Keratinocyte (primary cell): ENCODE results near the gene FAM110A. TPM values are rescaled to one million over a fixed set of nuclear protein-coding genes. Genes with fewer than 3 reads are reported as not detected.
A peak's percentile ranks its signal among the peaks of the same experiment; 100 is the strongest.

Source experiments
- DNase-seq: peaks from one replicate; pipeline ENCODE4 v3.0.0-alpha.2; 2011; ENCODE audit warnings: low read depth, missing footprints, low spot score
- FAIRE-seq: peaks from 2 replicates; lab custom pipeline; 2011; peaks lifted over from hg19 to GRCh38; lab: Jason Lieb, UNC
- H2AFZ ChIP-seq: 2 replicates; pipeline ENCODE4 v1.6.0; 2012; ENCODE audit warnings: low read length, control low read depth, inconsistent platforms; ENCODE audit not compliant: control insufficient read depth
- H3K27ac ChIP-seq: 2 replicates; pipeline ENCODE4 v1.5.1; 2011; ENCODE audit warnings: low read length; ENCODE audit not compliant: control insufficient read depth, insufficient read depth
- H3K27me3 ChIP-seq: 3 replicates; pipeline ENCODE4 v1.6.0; 2011; ENCODE audit warnings: low read length; ENCODE audit not compliant: control insufficient read depth, insufficient read depth; ENCODE audit errors: extremely low read depth
- H3K36me3 ChIP-seq, 2 experiments: 2 replicates in 1 of 2; 3 replicates in 1 of 2; pipeline ENCODE4 v1.5.1; 2011; ENCODE audit warnings: low read length in 2 of 2, mild to moderate bottlenecking in 1 of 2; ENCODE audit not compliant: control insufficient read depth in 2 of 2, insufficient read depth in 2 of 2; ENCODE audit errors: extremely low read depth in 1 of 2
- H3K4me1 ChIP-seq: 3 replicates; pipeline ENCODE4 v1.5.1; 2011; ENCODE audit warnings: low read length; ENCODE audit not compliant: control insufficient read depth, insufficient read depth; ENCODE audit errors: extremely low read depth
- H3K4me2 ChIP-seq: 3 replicates; pipeline ENCODE4 v1.6.0; 2011; ENCODE audit warnings: low read depth, low read length; ENCODE audit not compliant: control insufficient read depth, insufficient read depth; ENCODE audit errors: extremely low read depth
- H3K4me3 ChIP-seq, 3 experiments: fragments of 200-600 bp in 1 of 3; sonication (generic) in 1 of 3; 2 replicates in 2 of 3; 3 replicates in 1 of 3; pipeline ENCODE4 v1.5.1; 2011 to 2016; ENCODE audit warnings: low read length in 3 of 3, mild to moderate bottlenecking in 3 of 3, control low read depth in 2 of 3, inconsistent platforms in 1 of 3, low read depth in 1 of 3, mixed read lengths in 1 of 3, mixed run types in 1 of 3, moderate library complexity in 1 of 3; ENCODE audit not compliant: control insufficient read depth in 2 of 3, insufficient read depth in 2 of 3; ENCODE audit errors: extremely low read depth in 1 of 3
- H3K79me2 ChIP-seq: 2 replicates; pipeline ENCODE4 v1.6.0; 2012; ENCODE audit warnings: low read length; ENCODE audit not compliant: control insufficient read depth, insufficient read depth
- H3K9ac ChIP-seq: 3 replicates; pipeline ENCODE4 v1.6.0; 2011; ENCODE audit warnings: low read length; ENCODE audit not compliant: control insufficient read depth, insufficient read depth; ENCODE audit errors: extremely low read depth
- H3K9me1 ChIP-seq: 3 replicates; pipeline ENCODE4 v1.6.0; 2011; ENCODE audit warnings: low read length; ENCODE audit not compliant: control insufficient read depth, insufficient read depth; ENCODE audit errors: extremely low read depth
- H3K9me3 ChIP-seq: 2 replicates; pipeline ENCODE4 v1.5.1; 2012; ENCODE audit warnings: low read depth, low read length; ENCODE audit not compliant: control insufficient read depth
- H4K20me1 ChIP-seq: 3 replicates; pipeline ENCODE4 v1.6.0; 2011; ENCODE audit warnings: low read length; ENCODE audit not compliant: control insufficient read depth, insufficient read depth; ENCODE audit errors: extremely low read depth
- CTCF ChIP-seq, 3 experiments: IDR thresholded peaks in 1 of 3; conservative IDR thresholded peaks in 1 of 3; optimal IDR thresholded peaks in 1 of 3; 2 replicates in 2 of 3; 3 replicates in 1 of 3; pipeline versions ENCODE3 to v1.5.1; 2011; ENCODE audit warnings: low read length in 3 of 3, mild to moderate bottlenecking in 3 of 3, moderate library complexity in 2 of 3, control low read depth in 1 of 3, inconsistent platforms in 1 of 3; ENCODE audit not compliant: insufficient read depth in 2 of 3; ENCODE audit errors: extremely low read depth in 1 of 3
- EZH2 ChIP-seq: IDR thresholded peaks from one replicate; pipeline ENCODE4 v1.6.1; 2012; ENCODE audit warnings: inconsistent platforms, mild to moderate bottlenecking, low read length, moderate library complexity
- dilution Hi-C: fragments of 300-500 bp; cut with MboI; formaldehyde crosslinking; loops from one replicate; pipeline ENCODE4 v1.7.0; 2020; ENCODE audit warnings: low sequenced_read_pairs; ENCODE audit not compliant: extremely low pct_ligation_motif_present
- polyA plus RNA-seq, 5 experiments: library from polyadenylated mRNA; depleted of rRNA in 3 of 5; stranded (reverse) in 3 of 5; stranded (forward) in 1 of 5; unstranded in 1 of 5; fragments of >200 nt; gene quantifications; 1 replicate in 1 of 5; 2 replicates in 3 of 5; 3 replicates in 1 of 5; pipeline versions ENCODE4 v1.2.1 to v1.2.3, GENCODE V29; 2011 to 2012; ENCODE audit warnings: missing spikeins in 2 of 5, low read depth in 1 of 5, low replicate concordance in 1 of 5

The FAM110A gene
- polyA plus RNA-seq, 1 donor (not counting 4 experiments of a cell fraction or from before 2014, with no cell fraction given), result 12.3 TPM

DNA sequence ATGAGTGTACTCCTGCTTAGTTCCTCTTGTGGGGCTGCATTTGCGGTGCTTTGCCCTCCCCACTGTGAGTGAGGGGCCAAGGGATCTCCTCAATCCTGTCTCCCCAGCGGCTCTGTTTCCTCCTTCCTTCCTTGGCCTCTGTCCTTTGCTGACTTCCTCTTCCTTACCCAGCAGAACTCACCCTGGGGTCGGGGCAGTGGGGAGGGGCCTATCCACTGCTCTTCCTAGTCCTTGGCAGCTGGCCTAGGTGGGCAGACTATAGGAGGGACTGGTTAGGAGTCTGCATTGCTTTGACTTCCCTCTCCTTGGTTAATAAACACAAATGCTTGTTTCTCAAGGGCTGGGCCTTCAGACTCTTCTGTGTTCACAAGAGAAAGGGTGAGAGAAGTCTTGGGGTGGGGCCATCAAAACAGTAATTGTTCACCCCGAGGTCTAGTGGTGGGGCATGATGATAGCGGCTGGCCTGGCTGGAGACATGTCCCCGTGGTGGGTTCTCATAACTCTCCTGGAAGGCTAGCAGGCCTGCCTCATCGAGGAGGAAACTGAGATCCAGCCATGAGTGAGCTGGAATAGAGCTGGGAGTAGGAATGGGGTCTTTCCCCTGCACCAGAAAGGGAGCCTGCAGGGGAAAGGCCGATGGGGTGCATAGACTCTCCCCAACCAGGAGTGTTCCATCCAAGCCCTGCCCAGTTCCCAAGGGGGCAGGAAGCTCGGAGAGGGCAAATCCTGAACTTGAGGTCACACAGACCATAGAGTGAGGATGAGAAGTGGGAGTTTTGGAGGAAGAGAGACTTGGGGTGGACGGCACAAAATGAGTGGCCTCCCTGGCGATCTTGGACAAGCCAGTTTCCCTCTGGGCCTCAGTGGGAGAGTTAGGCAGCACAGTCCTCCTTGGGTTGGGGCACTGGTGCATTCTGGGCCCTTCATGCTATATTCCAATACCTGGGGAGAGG is 12.7 kb downstream of the FAM110A start:
- peaks cover 52% of the 10 kb centered on the region for H3K79me2 ChIP-seq
- peak overlapping the region; percentile 36 to 64 (median 57) for H3K4me3 ChIP-seq
- H4K20me1 ChIP-seq, result peaks cover 7% of the 10 kb centered on the region
- H3K27me3 ChIP-seq, result no peaks in the 10 kb centered on the region
- dilution Hi-C loops, result no loop called here
- no peak overlapping the region for H2AFZ ChIP-seq
- peaks cover 5% of the 10 kb centered on the region for H3K9me1 ChIP-seq
- peaks cover 39% of the 10 kb centered on the region for H3K4me1 ChIP-seq
- H3K27ac ChIP-seq, result no peak overlapping the region
- peaks cover 12 to 15% of the 10 kb centered on the region in 2 experiments for H3K36me3 ChIP-seq
- H3K9ac ChIP-seq, result peak overlapping the region; percentile 28
- FAIRE-seq, result no peak
- H3K9me3 ChIP-seq, result no peaks in the 10 kb centered on the region
- peak overlapping the region; percentile 99 for H3K4me2 ChIP-seq
- TF ChIP-seq CTCF (optimal IDR thresholded peaks at IDR 0.05 in 1 of 3, IDR thresholded peaks at IDR 0.05 in 1 of 3, conservative IDR thresholded peaks at IDR 0.05 in 1 of 3; ENCODE audit: extremely low read depth in 1 of 3, insufficient read depth in 2 of 3, low read length in 3 of 3) (no peak), EZH2 (no peak)
- no peak for DNase-seq

DNA sequence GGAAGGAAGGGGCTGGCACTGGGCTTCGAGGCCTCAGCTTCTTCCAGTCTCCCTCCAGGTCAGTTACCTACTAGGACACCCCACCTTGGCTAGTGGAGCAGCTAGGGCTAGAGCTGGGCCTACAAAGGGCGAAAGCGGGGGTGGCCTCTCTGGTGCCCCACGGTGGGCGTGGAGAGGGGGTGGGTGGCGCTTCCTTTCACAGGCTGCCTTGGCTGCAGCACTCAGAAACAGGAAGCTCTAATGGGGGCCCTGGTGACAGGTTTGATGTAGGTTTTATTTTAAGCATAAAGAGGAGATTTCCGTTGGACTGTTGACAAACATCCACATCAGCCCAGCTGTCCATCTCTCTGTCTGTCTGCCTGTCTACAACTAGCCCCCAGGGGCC is 13.4 kb downstream of the FAM110A start:
- no peak for FAIRE-seq

More for the DNA sequence above, 13.4 kb downstream of the FAM110A start:
- Histone ChIP-seq H3K36me3 (peaks cover 12 to 15% of the 10 kb centered on the region in 2 experiments), H4K20me1 (peaks cover 7% of the 10 kb centered on the region), H3K4me1 (peaks cover 39% of the 10 kb centered on the region), H2AFZ (no peak overlapping the region), H3K9me1 (peaks cover 5% of the 10 kb centered on the region), H3K9me3 (no peaks in the 10 kb centered on the region), H3K4me2 (no peak overlapping the region), H3K79me2 (peaks cover 45% of the 10 kb centered on the region), H3K9ac (no peak overlapping the region), H3K27ac (no peak overlapping the region), H3K4me3 (no peak overlapping the region), H3K27me3 (no peaks in the 10 kb centered on the region)
- dilution Hi-C loops, result no loop called here
- no peak for TF ChIP-seq EZH2
- TF ChIP-seq CTCF (optimal IDR thresholded peaks at IDR 0.05 in 1 of 3, IDR thresholded peaks at IDR 0.05 in 1 of 3, conservative IDR thresholded peaks at IDR 0.05 in 1 of 3; ENCODE audit: extremely low read depth in 1 of 3, insufficient read depth in 2 of 3, low read length in 3 of 3), result no peak
- no peak for DNase-seq
